ENCODE data around the gene SOX6. TPM values are rescaled to one million over a fixed set of nuclear protein-coding genes. Genes with fewer than 3 reads are reported as not detected.

SOX6 gene
- total RNA-seq, 6 experiments from 2014 or later = 3.3 to 16.1 (median 7.8) TPM

DNA sequence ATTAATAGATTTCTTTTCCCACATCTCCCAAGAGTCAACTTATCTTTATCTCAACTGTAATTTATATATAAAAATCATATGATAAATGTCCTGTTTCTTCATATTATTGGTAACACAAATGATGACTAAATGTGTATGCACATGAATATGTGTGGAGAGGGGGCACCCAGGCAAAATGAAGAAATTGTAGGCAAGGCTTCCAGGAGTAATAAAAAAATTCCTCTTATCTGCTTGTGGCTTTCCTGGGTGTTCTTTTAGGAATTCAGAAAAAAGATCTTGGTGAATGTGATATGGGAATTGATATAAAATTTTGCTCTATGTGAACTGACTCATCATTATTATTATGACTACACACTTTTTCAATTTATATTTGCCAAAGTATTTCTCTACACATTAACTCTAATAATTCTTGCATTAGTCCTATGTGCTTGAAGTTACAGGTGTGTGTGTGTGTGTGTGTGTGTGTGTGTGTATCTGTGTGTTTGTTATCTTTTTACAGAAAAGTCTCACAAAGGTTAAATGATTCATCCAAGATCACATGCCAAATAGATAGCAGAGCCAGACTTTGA lies 197.8 kb downstream of the SOX6 start:
- ATAC-seq (peak in 1 of 4 donors; percentile 11), DNase-seq (no peak)
- intact Hi-C loops (cut with DNase I) = no loop called here
- Histone ChIP-seq H3K4me1 (peaks cover 0 to 14% (median 0%) of the 10 kb centered on the region in 4 donors), H3K4me3 (no peak overlapping the region), H3K27ac (no peak overlapping the region), H3K9me3 (no peaks in the 10 kb centered on the region), H3K36me3 (no peaks in the 10 kb centered on the region), H3K27me3 (no peaks in the 10 kb centered on the region)
- TF ChIP-seq POLR2A (IDR thresholded peaks at IDR 0.05) = no peak
- TF ChIP-seq, protein P1, sequence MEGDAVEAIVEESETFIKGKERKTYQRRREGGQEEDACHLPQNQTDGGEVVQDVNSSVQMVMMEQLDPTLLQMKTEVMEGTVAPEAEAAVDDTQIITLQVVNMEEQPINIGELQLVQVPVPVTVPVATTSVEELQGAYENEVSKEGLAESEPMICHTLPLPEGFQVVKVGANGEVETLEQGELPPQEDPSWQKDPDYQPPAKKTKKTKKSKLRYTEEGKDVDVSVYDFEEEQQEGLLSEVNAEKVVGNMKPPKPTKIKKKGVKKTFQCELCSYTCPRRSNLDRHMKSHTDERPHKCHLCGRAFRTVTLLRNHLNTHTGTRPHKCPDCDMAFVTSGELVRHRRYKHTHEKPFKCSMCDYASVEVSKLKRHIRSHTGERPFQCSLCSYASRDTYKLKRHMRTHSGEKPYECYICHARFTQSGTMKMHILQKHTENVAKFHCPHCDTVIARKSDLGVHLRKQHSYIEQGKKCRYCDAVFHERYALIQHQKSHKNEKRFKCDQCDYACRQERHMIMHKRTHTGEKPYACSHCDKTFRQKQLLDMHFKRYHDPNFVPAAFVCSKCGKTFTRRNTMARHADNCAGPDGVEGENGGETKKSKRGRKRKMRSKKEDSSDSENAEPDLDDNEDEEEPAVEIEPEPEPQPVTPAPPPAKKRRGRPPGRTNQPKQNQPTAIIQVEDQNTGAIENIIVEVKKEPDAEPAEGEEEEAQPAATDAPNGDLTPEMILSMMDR (IDR thresholded peaks at IDR 0.05) = no peak

DNA sequence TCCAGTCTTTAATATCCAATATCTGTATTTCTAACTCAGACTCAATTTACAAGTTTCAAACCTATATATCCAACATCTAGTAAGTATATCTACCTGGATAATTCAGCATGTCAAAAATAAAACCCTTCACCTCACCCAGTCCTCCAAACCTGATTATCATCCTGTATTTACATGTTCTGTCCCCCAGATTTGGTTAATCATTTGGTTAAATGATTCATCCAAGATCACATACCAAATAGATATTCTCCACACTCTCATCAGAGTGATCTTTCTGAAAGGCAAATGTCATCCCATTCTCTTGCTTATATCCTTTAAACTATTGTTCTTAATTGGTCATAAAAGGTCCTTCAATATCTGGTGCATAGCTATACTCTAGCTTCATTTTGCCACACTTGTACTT lies 199.0 kb downstream of the SOX6 start:
- Histone ChIP-seq H3K36me3 (no peaks in the 10 kb centered on the region), H3K4me1 (peaks cover 0 to 14% (median 0%) of the 10 kb centered on the region in 4 donors), H3K27me3 (no peaks in the 10 kb centered on the region), H3K27ac (no peak overlapping the region), H3K4me3 (no peak overlapping the region), H3K9me3 (no peaks in the 10 kb centered on the region)
- ATAC-seq (peak in 1 of 4 donors; percentile 18), DNase-seq (no peak)
- TF ChIP-seq, protein P1 (IDR thresholded peaks at IDR 0.05) = no peak
- TF ChIP-seq POLR2A (IDR thresholded peaks at IDR 0.05) = no peak
- intact Hi-C loops (cut with DNase I) = no loop called here

DNA sequence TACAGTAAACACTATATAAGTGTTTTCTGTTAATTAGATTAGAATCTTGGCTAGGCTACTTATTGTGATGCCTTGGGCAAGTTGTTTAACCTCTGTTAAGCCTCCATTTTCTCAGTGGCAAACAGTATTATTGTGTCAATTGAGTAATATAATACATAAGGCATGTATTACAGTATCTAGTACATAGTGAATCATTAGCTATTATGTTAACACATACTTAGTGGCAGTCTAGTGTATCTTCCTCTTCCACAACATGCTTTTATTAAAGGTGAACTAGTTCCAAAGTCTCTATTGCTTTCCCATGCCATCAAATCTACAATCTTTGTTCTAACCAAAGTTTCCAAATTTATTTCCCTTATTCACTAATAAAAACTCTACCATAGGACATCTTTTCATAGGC lies 200.9 kb downstream of the SOX6 start:
- intact Hi-C loops (cut with DNase I) = no loop called here
- H3K27me3 ChIP-seq = no peaks in the 10 kb centered on the region
- no peaks in the 10 kb centered on the region for H3K9me3 ChIP-seq
- H3K4me3 ChIP-seq = no peak overlapping the region
- no peak overlapping the region for H3K27ac ChIP-seq
- H3K36me3 ChIP-seq = no peaks in the 10 kb centered on the region
- ATAC-seq (peak in 3 of 4 donors; percentile 17 to 79 (median 49)), DNase-seq (no peak)
- no peak for TF ChIP-seq POLR2A (IDR thresholded peaks at IDR 0.05)
- TF ChIP-seq, protein P1 (IDR thresholded peaks at IDR 0.05) = no peak
- H3K4me1 ChIP-seq = peaks cover 0 to 14% (median 0%) of the 10 kb centered on the region in 4 donors

DNA sequence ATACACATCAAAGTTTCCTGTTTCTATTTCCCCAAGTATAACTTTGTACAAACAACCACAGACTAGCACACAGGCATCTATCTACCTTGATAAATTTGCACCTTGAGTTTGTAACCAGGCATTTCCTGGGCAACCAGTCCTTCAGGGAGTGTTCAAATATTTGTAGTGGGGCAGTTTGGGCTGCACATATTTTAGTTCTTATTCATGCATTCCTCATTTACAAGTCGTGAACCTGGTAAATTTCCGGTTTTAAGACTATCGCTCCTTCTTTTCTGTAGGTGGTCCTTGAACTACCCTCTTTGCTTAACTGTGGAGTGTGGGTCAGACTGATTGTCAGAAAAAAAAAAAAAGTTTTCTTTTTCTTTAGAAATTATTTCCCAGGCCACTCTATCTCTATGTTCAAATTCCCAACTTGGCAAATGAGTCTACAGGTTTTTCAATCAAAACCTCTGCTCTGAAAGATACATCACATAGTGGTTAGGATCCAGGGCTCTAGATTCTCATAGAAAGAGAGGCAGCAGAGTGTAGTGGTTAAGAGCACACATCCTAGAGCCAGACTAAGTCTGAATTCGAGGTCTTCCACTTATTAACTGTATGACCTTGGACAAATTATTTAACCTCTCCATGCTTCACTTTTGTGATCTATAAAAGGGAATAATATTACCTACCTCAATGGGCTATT lies 201.5 kb downstream of the SOX6 start:
- 49% methylated on average over 4 of the region's 4 CpGs for WGBS (ENCODE audit: insufficient coverage, low coverage, low lambda C conversion rate, missing lambda C conversion rate)
- Histone ChIP-seq H3K36me3 (no peaks in the 10 kb centered on the region), H3K27ac (no peak overlapping the region), H3K4me1 (peaks cover 0 to 14% (median 0%) of the 10 kb centered on the region in 4 donors), H3K9me3 (no peaks in the 10 kb centered on the region), H3K27me3 (no peaks in the 10 kb centered on the region), H3K4me3 (no peak overlapping the region)
- intact Hi-C loops (cut with DNase I) = no loop called here
- TF ChIP-seq, protein P1 (IDR thresholded peaks at IDR 0.05) = no peak
- TF ChIP-seq POLR2A (IDR thresholded peaks at IDR 0.05) = no peak
- ATAC-seq (peak; percentile 33 to 88 (median 64)), DNase-seq (no peak)

All from right lobe of liver (tissue), 6 donors.